GM03348 (cell line): Measurements from ENCODE around the gene KLHL26.

Experiments
- DNase-seq: peaks from one replicate; pipeline ENCODE4 v3.0.0; 2012; ENCODE audit warnings: low spot score

The KLHL26 gene

DNA sequence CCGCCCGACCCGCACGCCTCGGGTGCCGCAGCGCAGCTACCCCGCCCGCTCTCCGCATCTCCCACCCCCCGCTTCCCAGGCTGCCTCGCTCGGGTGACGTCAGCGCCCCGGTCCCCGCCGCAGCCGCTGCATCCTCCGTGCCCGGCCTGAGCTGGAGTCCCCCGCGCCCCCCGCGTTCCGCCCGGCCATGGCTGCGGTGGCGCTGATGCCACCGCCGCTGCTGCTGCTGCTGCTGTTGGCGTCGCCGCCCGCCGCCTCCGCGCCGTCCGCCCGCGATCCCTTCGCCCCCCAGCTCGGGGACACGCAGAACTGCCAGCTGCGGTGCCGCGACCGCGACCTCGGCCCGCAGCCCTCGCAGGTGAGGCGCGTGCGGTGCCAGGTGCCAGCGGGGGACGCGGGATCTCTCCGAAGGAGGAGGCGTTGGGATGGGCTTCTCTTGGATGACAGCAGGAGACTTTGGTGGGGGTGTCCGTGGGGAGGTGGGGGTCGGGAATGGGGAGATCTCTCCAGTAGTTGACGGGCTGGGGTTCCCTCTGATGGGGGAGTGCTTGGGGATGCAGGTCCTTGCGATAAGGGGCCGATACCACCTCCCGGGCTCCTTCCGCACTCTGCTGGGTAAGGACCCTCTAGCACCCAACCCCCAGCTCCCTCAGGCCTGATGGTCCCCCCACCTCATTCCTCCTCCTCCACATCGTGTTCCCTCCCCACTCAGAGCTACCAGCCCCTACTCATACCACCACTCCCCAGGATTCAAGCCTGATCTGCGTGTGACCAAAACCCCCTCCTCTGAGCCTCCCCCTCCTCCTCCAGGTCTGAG is 23.8 kb upstream of the KLHL26 start, which contains the start of gene TMEM59L:
Gene TMEM59L, plus strand, starts transcription at position 99 of the 817 bp plus-strand sequence. Its CDS starts 89 bp downstream, at position 188.
- DNase-seq: peak; percentile 53

GRCh38 chr19:18613589-18614234 is 23.1 kb upstream of the KLHL26 start:
- no peak for DNase-seq

DNA sequence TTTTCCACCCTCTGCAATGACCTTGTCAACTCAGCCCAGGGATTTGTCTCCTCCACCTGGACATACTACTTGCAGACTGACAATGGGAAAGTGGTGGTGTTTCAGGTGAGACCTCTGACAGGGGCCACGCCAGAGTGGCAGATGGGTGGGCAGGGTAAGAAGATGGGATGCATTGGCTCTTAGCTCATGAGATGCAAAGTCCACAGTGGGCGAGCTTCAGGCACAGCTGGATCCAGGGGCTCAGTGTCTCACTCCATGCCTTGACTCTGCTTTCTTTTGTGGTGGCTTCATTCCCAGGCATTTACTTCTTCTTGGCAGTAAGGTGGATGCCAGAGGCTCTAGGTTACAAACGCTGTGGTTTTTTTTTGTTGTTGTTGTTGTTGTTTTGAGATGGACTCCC is 20.8 kb upstream of the KLHL26 start:
- no peak for DNase-seq

DNA sequence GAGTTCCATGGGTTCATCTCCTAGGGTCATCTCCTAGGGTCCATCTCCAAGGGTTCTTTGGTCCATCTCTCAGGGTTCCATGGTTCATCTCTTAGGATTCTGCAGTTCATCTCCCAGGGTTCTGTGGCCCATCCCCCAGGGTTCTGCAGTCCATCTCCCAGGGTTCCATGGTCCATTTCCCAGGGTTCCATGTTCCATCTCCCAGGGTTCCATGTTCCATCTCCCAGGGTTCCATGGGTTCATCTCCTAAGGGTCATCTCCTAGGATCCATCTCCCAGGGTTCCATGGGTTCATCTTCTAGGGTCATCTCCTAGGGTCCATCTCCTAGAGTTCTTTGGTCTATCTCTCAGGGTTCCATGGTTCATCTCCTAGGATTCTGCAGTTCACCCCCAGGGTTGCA is 19.3 kb upstream of the KLHL26 start:
- no peak for DNase-seq

GRCh38 chr19:18618236-18618635 is 18.6 kb upstream of the KLHL26 start:
- DNase-seq: no peak

DNA sequence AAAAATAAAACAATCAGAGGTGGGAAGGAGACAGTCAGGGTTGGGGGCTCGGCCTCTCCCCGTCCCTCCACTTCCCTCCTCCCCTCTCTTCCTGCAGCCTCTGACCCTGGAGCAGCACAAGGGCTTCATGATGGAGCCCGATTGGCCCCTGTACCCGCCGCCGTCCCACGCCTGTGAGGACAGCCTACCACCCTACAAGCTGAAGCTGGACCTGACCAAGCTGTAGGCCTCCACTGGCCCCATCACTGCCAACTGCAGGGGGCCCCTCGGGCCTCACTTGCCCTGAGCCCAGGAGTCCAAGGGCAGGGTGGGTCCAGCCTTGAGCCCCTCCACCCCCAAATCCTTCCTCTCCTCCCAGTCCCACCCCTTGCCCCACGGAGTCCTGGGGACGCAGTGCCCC is 16.5 kb upstream of the KLHL26 start:
- DNase-seq: no peak

GRCh38 chr19:18620902-18621301 is 15.9 kb upstream of the KLHL26 start:
- DNase-seq: no peak

GRCh38 chr19:18626906-18627305 is 9.9 kb upstream of the KLHL26 start:
- DNase-seq: no peak

- no peak for DNase-seq
These were observed 7.4 kb upstream of the KLHL26 start for GRCh38 chr19:18629166-18630088.

- DNase-seq: no peak
These were observed 3.5 kb upstream of the KLHL26 start for GRCh38 chr19:18633321-18633720.

DNA sequence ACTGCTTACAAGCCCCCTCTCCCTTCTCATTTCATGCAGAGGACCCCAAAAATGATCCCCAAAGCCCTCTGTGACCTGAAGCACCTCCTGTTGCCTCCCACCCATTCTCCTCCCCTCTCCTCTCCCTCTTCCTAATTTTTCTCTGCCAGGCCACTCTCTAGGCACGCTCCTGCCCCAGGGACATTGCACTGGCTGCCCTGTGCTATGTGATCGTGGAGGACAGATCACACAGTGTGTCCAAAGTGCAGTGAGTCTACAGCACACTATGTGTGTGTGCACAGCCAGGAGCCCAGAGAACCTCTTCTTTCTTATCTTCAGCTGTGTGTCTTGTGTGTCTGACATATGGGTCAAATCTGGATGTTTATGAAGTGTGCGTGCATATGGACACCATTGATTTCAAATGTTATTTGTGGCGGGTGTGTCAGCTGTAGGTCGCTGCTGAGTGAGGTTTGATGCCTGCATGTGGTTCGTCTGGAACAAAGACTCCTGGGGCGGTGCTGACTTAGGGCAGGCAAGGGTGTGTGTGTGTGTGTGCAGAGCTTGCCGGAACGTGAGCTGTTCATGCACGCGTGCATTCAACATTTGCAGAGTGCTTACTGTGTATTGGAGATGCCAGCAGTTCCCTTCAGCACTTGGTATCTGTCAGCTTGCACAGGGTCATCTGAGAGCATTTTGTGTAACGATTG is 2.1 kb upstream of the KLHL26 start:
- no peak for DNase-seq

GRCh38 chr19:18635831-18636182 is 1.0 kb upstream of the KLHL26 start:
- DNase-seq: no peak

GRCh38 chr19:18636183-18636968 is 452 bp upstream of the KLHL26 start:
- peak; percentile 100 for DNase-seq

DNA sequence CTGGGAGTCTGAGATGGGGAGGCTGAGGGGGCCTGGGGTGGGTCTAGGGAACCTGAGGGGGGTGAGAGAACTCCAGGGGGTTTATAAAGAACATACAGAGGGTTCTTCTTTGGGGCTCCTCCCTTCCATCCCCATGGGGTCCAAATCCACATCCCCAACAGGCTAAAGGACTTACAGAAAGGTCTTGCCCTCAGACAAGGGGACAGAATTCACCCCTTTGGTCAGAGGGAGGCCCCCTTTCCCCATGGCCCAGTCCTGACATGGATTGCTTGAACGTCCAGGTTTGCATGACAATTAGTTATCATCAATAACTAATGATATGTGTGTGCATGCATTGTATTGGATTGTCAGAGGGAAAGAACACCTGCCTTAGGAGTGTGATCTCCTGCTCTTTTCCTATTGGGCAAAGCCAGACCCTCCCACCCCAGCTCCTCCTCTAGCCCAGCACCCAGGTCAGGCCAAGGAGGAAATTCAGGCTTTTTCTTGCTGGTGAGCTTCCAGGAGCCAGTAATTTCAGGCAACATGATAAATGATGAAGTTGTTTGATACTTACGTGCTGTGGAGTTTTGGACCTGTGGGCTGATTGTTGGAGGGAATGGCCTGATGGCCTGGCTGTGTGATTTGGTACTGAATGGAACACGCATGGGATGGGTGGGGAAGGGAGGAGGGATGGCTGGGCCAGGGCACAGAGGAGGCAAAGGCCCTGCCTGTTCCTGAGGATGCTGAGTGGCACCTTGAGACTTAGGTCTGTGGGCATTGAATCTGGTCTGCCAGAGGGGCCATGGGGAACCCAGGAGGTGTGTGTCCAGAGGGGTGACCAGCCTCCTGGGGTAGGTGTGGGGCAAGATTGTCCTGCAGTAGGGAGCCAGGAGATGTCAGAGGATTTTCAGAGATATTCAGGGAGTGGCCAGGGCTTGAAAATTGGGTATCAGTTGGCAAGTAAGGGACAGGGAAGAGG is 1.1 kb downstream of the KLHL26 start:
- DNase-seq: no peak

DNA sequence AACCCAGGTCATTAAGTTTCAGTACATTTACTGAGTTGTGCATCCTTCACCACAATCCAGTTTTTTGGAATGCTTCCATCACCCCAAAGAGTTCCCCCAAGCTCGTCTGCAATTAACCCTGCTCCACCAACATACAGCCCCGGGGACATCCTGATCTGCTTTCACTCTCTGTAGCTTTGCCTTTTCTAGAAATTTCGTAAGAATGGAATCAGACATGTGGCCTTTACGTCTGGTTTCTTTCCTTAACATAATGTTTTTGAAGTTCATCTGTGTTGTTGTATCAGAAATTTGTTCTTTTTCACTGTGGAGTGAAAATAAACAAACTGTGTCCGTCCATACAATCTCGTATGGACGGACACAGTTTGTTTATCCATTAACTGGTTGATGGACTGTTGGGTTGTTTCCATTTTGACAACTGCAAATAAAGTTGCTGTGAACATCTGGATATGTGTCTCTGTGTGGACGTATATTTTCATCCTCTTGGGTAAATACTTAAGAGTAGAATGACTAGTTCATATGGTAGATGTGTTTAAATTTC is 2.9 kb downstream of the KLHL26 start:
- no peak for DNase-seq

DNA sequence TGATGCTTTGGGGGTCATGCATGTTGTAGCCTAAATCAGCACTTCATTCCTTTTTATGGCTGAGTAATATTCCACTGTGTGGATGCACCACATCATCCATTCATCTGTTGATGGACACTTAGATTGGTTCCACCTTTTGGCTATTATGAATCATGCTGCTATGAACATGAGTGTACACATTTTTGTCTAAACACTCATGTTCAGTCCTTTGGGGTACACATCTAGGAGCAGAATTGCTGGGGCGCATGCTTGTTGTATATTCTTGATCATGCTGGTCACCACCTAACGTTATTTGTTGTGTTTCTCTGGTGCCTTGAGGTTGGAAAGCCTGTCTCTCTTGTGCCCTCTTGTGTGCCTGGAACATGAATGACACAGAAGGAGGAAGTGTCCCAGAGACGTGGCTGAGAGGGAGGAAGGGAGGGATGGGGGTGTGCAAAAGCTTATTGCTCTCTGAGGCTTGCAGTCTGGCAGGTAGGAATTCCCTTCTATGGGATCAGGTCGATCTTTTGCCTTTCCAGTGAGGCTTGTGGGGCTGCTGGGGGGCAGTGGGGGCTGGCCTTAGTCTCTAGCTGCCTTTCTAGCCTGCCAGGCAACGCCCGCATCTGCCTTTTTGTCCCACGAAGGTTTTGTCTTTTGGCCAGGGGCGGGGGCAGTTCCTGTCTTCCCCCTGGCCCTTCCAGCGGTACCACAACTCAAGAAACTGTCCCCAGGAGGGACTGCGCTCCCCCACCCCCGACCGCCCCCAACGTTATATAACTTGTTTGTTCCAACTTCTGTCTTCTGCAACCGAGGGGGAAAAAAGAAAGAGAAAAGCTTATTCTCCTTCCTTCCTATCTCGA is 7.6 kb downstream of the KLHL26 start:
- DNase-seq: no peak

DNA sequence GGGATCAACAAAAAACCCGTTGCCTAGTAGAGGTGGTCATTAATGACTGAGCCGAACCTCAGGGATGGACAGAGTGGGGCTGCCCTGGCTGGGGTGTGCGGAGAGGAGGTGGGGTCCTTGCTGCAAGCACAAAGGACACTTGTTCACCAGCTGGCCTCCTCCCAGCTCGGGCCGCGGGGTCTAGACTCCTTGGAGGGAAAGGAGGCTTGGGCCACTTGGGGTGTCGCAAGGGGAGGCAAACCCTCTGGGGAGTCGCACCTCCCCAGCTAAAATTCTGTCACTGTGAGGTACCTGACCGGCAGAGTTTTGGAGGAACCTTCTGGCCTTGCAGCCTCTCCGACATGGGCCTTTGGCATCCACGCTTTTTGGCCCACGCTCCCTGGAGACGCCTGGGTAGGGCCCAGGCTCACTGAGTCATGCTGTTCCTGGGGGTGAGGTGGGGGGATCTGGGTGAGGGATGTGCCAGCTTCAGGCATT is 8.2 kb downstream of the KLHL26 start:
- DNase-seq: no peak

DNA sequence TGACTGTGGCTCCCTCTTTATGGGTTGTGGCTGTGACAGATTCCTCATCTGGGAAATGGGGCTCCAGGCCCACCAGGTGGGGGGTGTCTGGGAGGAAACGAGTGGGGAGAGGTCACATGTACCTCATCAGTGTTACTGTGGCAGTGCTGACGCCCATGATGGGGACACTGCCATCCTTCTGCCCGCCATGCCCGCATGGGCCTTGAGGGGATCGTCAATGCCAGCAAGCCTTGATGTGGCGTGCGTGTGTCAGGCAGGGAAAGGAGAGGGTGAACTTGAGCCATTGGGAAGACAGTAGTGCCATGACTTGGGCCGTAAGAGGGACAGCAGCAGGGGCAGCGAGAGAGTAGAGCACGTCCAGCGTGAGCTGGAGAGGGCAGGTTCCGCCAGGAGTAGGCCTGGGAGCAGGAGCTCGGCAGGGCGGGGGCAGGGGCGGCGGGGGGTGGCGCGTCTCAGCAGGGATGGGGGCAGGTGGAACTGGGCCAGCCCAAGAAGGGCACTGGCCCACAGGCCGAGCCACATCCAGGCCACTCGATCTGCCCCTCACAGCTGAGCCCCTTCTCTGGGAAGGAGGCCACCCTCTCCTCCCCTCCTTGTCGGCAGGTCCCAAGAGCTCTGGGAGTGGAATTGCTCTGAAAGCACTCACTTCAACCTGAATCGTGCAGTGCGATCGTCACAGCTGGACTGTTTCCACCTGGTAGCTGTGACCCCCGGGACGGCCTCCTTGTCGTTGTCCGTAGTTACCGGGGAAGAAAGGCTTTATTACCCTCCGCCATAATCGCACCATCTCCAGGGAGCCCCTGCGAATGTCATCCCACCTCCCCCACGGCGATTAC is 9.9 kb downstream of the KLHL26 start:
- DNase-seq: no peak
